Measurements from ENCODE around the gene MRPS18B.

Gene MRPS18B

DNA sequence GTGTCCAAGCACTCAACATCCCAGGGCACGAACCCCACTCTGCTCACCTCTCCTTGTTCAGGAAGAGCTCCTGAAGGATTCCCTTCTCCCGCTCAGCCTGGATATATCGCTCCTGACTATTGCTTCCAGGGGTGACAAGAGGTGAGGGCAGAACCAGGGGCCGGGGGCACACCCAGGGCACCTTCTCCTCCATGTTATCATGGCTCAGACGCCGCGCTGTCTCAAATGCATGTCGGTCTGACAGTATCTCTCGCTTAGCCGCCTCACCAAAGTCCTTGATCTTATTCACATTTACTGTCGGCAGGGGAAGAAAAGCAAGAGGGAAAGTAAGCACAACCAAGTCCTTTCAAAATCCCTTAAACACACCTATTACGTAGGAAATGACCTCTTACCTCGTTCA lies 13.7 kb upstream of the MRPS18B start:
- TF ChIP-seq, protein P1, sequence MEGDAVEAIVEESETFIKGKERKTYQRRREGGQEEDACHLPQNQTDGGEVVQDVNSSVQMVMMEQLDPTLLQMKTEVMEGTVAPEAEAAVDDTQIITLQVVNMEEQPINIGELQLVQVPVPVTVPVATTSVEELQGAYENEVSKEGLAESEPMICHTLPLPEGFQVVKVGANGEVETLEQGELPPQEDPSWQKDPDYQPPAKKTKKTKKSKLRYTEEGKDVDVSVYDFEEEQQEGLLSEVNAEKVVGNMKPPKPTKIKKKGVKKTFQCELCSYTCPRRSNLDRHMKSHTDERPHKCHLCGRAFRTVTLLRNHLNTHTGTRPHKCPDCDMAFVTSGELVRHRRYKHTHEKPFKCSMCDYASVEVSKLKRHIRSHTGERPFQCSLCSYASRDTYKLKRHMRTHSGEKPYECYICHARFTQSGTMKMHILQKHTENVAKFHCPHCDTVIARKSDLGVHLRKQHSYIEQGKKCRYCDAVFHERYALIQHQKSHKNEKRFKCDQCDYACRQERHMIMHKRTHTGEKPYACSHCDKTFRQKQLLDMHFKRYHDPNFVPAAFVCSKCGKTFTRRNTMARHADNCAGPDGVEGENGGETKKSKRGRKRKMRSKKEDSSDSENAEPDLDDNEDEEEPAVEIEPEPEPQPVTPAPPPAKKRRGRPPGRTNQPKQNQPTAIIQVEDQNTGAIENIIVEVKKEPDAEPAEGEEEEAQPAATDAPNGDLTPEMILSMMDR (IDR thresholded peaks at IDR 0.05) = no peak
- DNase-seq (ENCODE audit: low spot score) = no peak
- Histone ChIP-seq H3K27ac (no peak overlapping the region), H3K4me3 (no peak overlapping the region)

DNA sequence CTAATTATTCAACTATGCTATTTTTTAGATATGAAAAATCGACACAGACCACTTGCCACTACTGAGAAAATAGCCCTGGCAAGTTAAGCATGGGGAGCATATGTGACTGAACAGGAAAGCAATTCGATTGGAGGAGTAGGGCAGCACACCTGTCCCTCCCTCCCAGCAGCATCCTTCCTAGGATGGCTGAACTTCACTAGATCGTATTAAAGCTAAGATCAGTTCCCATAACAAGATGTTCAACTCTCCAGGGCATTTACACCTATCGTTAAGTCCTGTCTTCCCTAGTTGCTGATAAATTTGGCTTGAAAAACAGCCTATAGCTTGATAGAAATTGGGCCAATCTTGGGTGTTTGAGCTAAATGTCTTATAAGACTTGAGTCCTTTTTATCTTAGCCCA lies 7.6 kb upstream of the MRPS18B start:
- Histone ChIP-seq H3K4me3 (no peak overlapping the region), H3K27ac (peak overlapping the region in 1 of 2 donors; percentile 39)
- TF ChIP-seq, protein P1 (IDR thresholded peaks at IDR 0.05) = no peak
- no peak for DNase-seq (ENCODE audit: low spot score)

DNA sequence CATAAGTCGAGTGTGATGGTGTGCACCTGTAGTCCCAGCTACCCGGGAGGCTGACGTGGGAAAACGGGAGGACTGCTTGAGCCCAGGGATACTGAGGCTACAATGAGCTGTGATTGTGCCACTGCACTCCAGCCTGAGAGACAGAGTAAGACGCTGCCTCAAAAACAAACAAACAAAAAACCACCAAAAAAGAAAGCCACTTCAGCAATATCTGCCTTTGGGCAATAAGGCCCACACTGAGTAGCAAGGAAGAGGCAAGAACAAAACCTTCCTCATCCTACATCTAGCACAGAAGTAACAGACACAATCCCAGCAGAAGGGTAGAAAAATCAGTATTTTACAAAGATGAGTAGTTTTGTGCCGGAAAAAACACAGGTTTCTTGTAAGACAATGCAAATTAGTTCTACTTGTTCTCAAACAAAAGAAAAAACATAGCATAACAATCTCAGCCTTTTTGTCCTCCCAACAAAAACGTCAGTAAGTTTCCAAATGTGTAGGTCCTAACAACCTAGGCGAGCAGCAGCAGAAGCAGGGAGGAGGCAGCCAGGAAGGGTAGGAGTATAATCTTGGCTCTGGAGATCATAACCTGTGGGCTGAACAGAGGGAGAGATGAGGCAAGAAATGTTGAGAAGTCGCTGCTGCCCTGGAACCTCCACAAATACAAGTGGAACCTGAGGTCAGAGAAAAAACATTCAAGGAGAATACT lies 6.3 kb upstream of the MRPS18B start:
- no peak for DNase-seq (ENCODE audit: low spot score)
- Histone ChIP-seq H3K4me3 (no peak overlapping the region), H3K27ac (no peak overlapping the region)
- TF ChIP-seq, protein P1 (IDR thresholded peaks at IDR 0.05) = no peak

DNA sequence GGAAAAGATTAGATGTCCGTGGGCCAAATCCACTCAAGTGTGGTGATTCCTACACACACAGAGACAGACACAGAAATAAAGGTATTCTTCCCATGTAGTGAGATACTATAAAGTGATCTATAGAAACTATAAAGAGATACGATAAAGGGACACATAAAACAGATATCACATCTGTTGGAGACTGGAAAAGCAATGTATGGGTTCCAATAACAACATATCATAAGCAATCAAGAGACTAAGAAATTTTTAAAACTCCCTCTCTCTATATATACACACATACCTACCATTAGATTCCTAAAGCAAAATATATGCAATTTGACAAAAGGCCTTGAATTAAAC lies 5.8 kb upstream of the MRPS18B start:
- no peak for DNase-seq (ENCODE audit: low spot score)
- H3K4me3 ChIP-seq = no peak overlapping the region
- H3K27ac ChIP-seq = no peak overlapping the region
- TF ChIP-seq, protein P1 (IDR thresholded peaks at IDR 0.05) = no peak

DNA sequence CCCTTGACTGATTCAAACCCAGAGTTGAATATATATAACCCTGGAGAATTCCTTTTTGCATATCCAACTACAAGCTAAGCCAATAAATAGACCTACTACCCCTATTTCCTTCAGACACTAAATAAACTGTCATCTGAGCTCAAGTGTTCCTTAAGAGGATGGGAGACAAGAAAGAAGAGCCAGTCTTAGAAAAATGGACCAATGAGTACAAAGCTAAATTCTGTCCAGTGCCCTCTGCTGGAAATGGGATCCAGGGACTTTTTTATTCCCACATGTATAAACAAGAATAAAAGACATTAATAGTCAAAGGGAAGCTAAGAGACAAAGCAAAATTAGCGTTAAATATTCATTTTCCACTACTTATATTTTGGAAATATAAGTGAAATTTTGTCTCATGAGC lies 5.4 kb upstream of the MRPS18B start:
- Histone ChIP-seq H3K4me3 (no peak overlapping the region), H3K27ac (peak overlapping the region; percentile 0 to 70)
- no peak for DNase-seq (ENCODE audit: low spot score)
- TF ChIP-seq, protein P1 (IDR thresholded peaks at IDR 0.05) = no peak

DNA sequence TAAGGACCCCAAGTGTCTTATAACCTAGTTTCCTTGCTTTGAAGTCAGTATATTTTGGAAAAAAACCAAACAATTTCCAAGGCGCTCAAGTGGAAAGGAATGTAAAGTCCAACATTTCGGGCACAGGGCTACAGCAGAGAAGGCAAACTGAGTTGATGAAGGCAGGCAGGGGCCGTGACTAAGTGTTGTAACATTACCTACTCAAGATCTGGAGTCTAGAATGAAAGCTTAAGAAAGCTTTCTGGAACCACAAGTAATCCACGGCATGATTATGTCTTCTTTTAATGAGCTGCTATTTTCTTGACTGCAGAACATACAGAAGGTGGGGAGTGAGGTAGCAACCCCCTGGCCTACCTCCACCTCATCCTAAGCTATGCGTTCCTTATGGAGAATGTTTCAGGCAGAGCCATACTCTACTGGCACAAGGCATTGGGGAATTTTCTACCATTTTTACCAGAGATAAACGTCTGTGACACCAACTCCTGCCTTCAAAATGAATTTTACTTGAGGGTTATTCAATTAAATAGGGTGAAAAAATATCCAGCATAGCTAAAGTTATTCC lies 4.9 kb upstream of the MRPS18B start:
- no peak for DNase-seq (ENCODE audit: low spot score)
- H3K4me3 ChIP-seq = no peak overlapping the region
- H3K27ac ChIP-seq = peak overlapping the region; percentile 0 to 70
- TF ChIP-seq, protein P1 (IDR thresholded peaks at IDR 0.05) = no peak
